ENCODE data around the gene LRRC30. TPM values are rescaled to one million over a fixed set of nuclear protein-coding genes. Genes with fewer than 3 reads are reported as not detected.

Gene LRRC30
- total RNA-seq, 1 donor, result not detected

GRCh38 chr18:7269942-7270341 lies 39.1 kb downstream of the LRRC30 start:
- no peak overlapping the region for H3K4me3 ChIP-seq (ENCODE audit: low read depth, low read length)
- TF ChIP-seq CTCF (IDR thresholded peaks at IDR 0.05; ENCODE audit: insufficient read depth, low read length), result no peak
- DNase-seq (ENCODE audit: low read depth), result no peak

GRCh38 chr18:7272311-7273049 lies 41.6 kb downstream of the LRRC30 start:
- TF ChIP-seq CTCF (IDR thresholded peaks at IDR 0.05; ENCODE audit: insufficient read depth, low read length), result peak; percentile 54
- peak; percentile 65 for DNase-seq (ENCODE audit: low read depth)
- no peak overlapping the region for H3K4me3 ChIP-seq (ENCODE audit: low read depth, low read length)

GRCh38 chr18:7273301-7273921 lies 42.5 kb downstream of the LRRC30 start:
- DNase-seq (ENCODE audit: low read depth), result peak; percentile 36
- H3K4me3 ChIP-seq (ENCODE audit: low read depth, low read length), result no peak overlapping the region
- no peak for TF ChIP-seq CTCF (IDR thresholded peaks at IDR 0.05; ENCODE audit: insufficient read depth, low read length)

GRCh38 chr18:7281579-7281978 lies 50.7 kb downstream of the LRRC30 start:
- DNase-seq (ENCODE audit: low read depth), result no peak
- TF ChIP-seq CTCF (IDR thresholded peaks at IDR 0.05; ENCODE audit: insufficient read depth, low read length), result no peak
- no peak overlapping the region for H3K4me3 ChIP-seq (ENCODE audit: low read depth, low read length)

Other genes starting within 250 kb of the LRRC30 start
- gene LAMA1, start 113.3 kb upstream of the LRRC30 start, total RNA-seq (ENCODE audit: low replicate concordance), result 3.5 and 30.1 TPM in 2 replicates